ENCODE measurements around the gene GPR39.

GRCh38 chr2:132599556-132599955 lies 183.0 kb downstream of the GPR39 start:
- TF ChIP-seq ZFX (IDR thresholded peaks at IDR 0.05): no peak
- TF ChIP-seq CTCF (conservative IDR thresholded peaks at IDR 0.05): no peak

All from C4-2B (cell line).